ENCODE data around the gene TNS3. TPM values are rescaled to one million over a fixed set of nuclear protein-coding genes. Genes with fewer than 3 reads are reported as not detected.
A peak's percentile ranks its signal among the peaks of the same experiment; 100 is the strongest.

The TNS3 gene
- total RNA-seq, 1 donor from 2014 or later, result 452 TPM

- TF ChIP-seq CTCF (IDR thresholded peaks at IDR 0.05; ENCODE audit: unreplicated experiment), result no peak
- H3K9me3 Mint-ChIP-seq, result no peaks in the 10 kb centered on the region
- H3K4me1 Mint-ChIP-seq, result peaks cover 48% of the 10 kb centered on the region
- no peak overlapping the region for H3K4me3 Mint-ChIP-seq
- H3K36me3 Mint-ChIP-seq, result peaks cover 11% of the 10 kb centered on the region
- no peaks in the 10 kb centered on the region for H3K27me3 Mint-ChIP-seq (ENCODE audit: low read depth)
- H3K27ac Mint-ChIP-seq, result peak overlapping the region; percentile 53
- DNase-seq (ENCODE audit: low spot score in 2 of 2, unreplicated experiment in 2 of 2), result no peak
Observed at GRCh38 chr7:47449810-47450590, 131.9 kb downstream of the TNS3 start.

- Mint-ChIP-seq H3K4me3 (no peak overlapping the region), H3K27ac (peak overlapping the region; percentile 77), H3K36me3 (peaks cover 11% of the 10 kb centered on the region), H3K9me3 (no peaks in the 10 kb centered on the region), H3K27me3 (ENCODE audit: low read depth) (no peaks in the 10 kb centered on the region), H3K4me1 (peaks cover 47% of the 10 kb centered on the region)
- no peak for DNase-seq (ENCODE audit: low spot score in 2 of 2, unreplicated experiment in 2 of 2)
- TF ChIP-seq CTCF (IDR thresholded peaks at IDR 0.05; ENCODE audit: unreplicated experiment), result no peak
Observed at GRCh38 chr7:47448971-47449370, 132.9 kb downstream of the TNS3 start.

GRCh38 chr7:47447621-47448349, 134.1 kb downstream of the TNS3 start:
- Mint-ChIP-seq H3K4me1 (peaks cover 48% of the 10 kb centered on the region), H3K27me3 (ENCODE audit: low read depth) (no peaks in the 10 kb centered on the region), H3K27ac (peak overlapping the region; percentile 83), H3K9me3 (no peaks in the 10 kb centered on the region), H3K4me3 (no peak overlapping the region), H3K36me3 (peaks cover 11% of the 10 kb centered on the region)
- TF ChIP-seq CTCF (IDR thresholded peaks at IDR 0.05; ENCODE audit: unreplicated experiment), result no peak
- no peak for DNase-seq (ENCODE audit: low spot score in 2 of 2, unreplicated experiment in 2 of 2)

GRCh38 chr7:47446871-47447466, 134.9 kb downstream of the TNS3 start:
- no peaks in the 10 kb centered on the region for H3K9me3 Mint-ChIP-seq
- DNase-seq (ENCODE audit: low spot score in 2 of 2, unreplicated experiment in 2 of 2), result no peak
- no peak for TF ChIP-seq CTCF (IDR thresholded peaks at IDR 0.05; ENCODE audit: unreplicated experiment)
- H3K27me3 Mint-ChIP-seq (ENCODE audit: low read depth), result no peaks in the 10 kb centered on the region
- H3K4me1 Mint-ChIP-seq, result peaks cover 43% of the 10 kb centered on the region
- no peak overlapping the region for H3K4me3 Mint-ChIP-seq
- H3K27ac Mint-ChIP-seq, result peak overlapping the region; percentile 47
- peaks cover 11% of the 10 kb centered on the region for H3K36me3 Mint-ChIP-seq

GRCh38 chr7:47444376-47445098, 137.4 kb downstream of the TNS3 start:
- Mint-ChIP-seq H3K4me1 (peaks cover 49% of the 10 kb centered on the region), H3K9me3 (no peaks in the 10 kb centered on the region), H3K36me3 (peaks cover 11% of the 10 kb centered on the region), H3K4me3 (no peak overlapping the region), H3K27ac (peak overlapping the region; percentile 47), H3K27me3 (ENCODE audit: low read depth) (no peaks in the 10 kb centered on the region)
- DNase-seq (ENCODE audit: low spot score in 2 of 2, unreplicated experiment in 2 of 2), result no peak
- TF ChIP-seq CTCF (IDR thresholded peaks at IDR 0.05; ENCODE audit: unreplicated experiment), result peak; percentile 39

All from mesothelial cell of epicardium (in vitro differentiated cells).